Kidney (tissue), 14 donors: ENCODE results near the gene SLC12A3. TPM values are rescaled to one million over a fixed set of nuclear protein-coding genes. Genes with fewer than 3 reads are reported as not detected.

ENCODE experiments used
- DNase-seq, 5 donors: peaks; one replicate each; pipeline ENCODE4 v3.0.0-alpha.2; 2013 to 2020
- FAIRE-seq: peaks from 2 replicates; lab custom pipeline; 2012; peaks lifted over from hg19 to GRCh38; lab: Jason Lieb, UNC
- H3K27ac ChIP-seq, 2 donors: one replicate each; pipeline ENCODE4 v1.7.0; 2013; ENCODE audit warnings: low read depth in 2 of 2, low read length in 2 of 2, inconsistent platforms in 1 of 2
- H3K27me3 ChIP-seq: one replicate; pipeline ENCODE4 v1.7.1; 2013; ENCODE audit warnings: low read length, inconsistent platforms; ENCODE audit not compliant: control insufficient read depth, insufficient read depth
- H3K36me3 ChIP-seq, 3 donors: one replicate each; pipeline versions ENCODE4 v1.7.0 to v1.7.1; 2013; ENCODE audit warnings: low read length in 3 of 3, control low read depth in 1 of 3, inconsistent platforms in 1 of 3; ENCODE audit not compliant: insufficient read depth in 3 of 3, control insufficient read depth in 2 of 3
- H3K4me1 ChIP-seq, 3 donors: one replicate each; pipeline versions ENCODE4 v1.7.0 to v1.7.1; 2013; ENCODE audit warnings: low read length in 3 of 3, inconsistent platforms in 1 of 3, low read depth in 1 of 3; ENCODE audit not compliant: control insufficient read depth in 2 of 3, insufficient read depth in 2 of 3
- H3K4me3 ChIP-seq, 3 donors: one replicate each; pipeline versions ENCODE4 v1.7.0 to v1.8.1; 2013; ENCODE audit warnings: low read length in 3 of 3, control low read depth in 1 of 3, inconsistent platforms in 1 of 3
- H3K9ac ChIP-seq, 3 donors: one replicate each; pipeline versions ENCODE4 v1.7.0 to v1.7.1; 2013; ENCODE audit warnings: low read length in 3 of 3, control low read depth in 1 of 3, inconsistent platforms in 1 of 3
- H3K9me3 ChIP-seq, 3 donors: one replicate each; pipeline versions ENCODE4 v1.7.0 to v1.7.1; 2013; ENCODE audit warnings: low read length in 3 of 3, control low read depth in 1 of 3, inconsistent platforms in 1 of 3; ENCODE audit not compliant: control insufficient read depth in 2 of 3, insufficient read depth in 1 of 3
- intact Hi-C: fragments of 100-400 bp; cut with DNase I; formaldehyde crosslinking; loops from one replicate; pipeline ENCODE4 v1.11.1; 2022
- polyA plus RNA-seq: library from polyadenylated mRNA; stranded (reverse); fragments of 350-450 nt; fragmentation: Illumina TruSeq; extraction: RNeasy Lipid Tissue Mini Kit (QIAGEN cat#74804); gene quantifications from one replicate; pipeline ENCODE4 v1.2.3, GENCODE V29; 2014; ENCODE audit warnings: low read depth, low replicate concordance; ENCODE audit not compliant: insufficient read depth
- total RNA-seq: library from RNA; stranded (reverse); fragmentation: NEBNext Ultra II Directional; extraction: Animal tissue kit (Norgen Biotek cat#: 25700); gene quantifications from one replicate; pipeline ENCODE4 v1.2.1, GENCODE V29; 2021
- TF ChIP-seq, protein P1 (sequence below): IDR thresholded peaks from 3 replicates; pipeline ENCODE4 v1.5.1; 2012; ENCODE audit warnings: mild to moderate bottlenecking, moderate library complexity, borderline replicate concordance; ENCODE audit not compliant: insufficient read depth; ENCODE audit errors: extremely low read depth
- donor health status: control.
- donor health status: control.
- donor health status: control.
- donor health status: control.
- donor health status: control.
- donor health status: DM: yes; HTN: yes; CAD: no.
- donor health status: Normal renal cell carcinoma (clear cell type).

The SLC12A3 gene
- total and polyA plus RNA-seq, 2 donors from 2014 or later, result 5.4 to 277 TPM

DNA sequence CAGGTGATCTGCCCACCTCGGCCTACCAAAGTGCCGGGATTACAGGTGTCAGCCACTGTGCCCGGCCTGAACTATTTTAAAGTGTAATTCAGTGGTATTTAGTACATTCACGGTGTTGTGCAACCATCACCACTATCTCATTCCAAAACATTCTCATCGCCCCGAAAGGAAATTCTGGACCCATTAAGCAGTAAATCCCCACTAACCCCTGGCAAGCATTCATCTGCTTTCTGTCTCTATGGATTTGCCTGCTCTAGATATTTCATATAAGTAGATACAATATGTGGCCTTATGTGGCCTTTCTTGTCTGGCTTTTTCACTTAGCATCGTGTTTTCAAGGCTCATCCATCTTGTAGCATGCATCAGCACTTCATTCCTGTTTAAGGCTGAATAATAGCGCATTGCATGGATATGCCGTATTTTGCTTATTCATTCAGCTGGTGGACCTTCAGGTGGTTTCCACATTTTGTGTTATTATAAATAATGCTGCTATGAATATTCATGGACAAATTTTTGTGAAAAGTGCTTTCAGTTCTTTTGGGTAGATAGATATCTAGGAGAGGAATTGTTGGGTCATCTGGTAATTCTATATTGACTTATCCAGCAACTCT is 58.6 kb downstream of the SLC12A3 start:
- TF ChIP-seq, protein P1, sequence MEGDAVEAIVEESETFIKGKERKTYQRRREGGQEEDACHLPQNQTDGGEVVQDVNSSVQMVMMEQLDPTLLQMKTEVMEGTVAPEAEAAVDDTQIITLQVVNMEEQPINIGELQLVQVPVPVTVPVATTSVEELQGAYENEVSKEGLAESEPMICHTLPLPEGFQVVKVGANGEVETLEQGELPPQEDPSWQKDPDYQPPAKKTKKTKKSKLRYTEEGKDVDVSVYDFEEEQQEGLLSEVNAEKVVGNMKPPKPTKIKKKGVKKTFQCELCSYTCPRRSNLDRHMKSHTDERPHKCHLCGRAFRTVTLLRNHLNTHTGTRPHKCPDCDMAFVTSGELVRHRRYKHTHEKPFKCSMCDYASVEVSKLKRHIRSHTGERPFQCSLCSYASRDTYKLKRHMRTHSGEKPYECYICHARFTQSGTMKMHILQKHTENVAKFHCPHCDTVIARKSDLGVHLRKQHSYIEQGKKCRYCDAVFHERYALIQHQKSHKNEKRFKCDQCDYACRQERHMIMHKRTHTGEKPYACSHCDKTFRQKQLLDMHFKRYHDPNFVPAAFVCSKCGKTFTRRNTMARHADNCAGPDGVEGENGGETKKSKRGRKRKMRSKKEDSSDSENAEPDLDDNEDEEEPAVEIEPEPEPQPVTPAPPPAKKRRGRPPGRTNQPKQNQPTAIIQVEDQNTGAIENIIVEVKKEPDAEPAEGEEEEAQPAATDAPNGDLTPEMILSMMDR, result no peak
- no peak for FAIRE-seq
- Histone ChIP-seq H3K36me3 (no peaks in the 10 kb centered on the region), H3K27ac (no peak overlapping the region), H3K9ac (no peak overlapping the region), H3K4me3 (no peak overlapping the region), H3K27me3 (no peaks in the 10 kb centered on the region), H3K9me3 (no peaks in the 10 kb centered on the region), H3K4me1 (peaks cover 0 to 3% (median 3%) of the 10 kb centered on the region in 3 donors)
- intact Hi-C loops, result no loop called here
- no peak for DNase-seq

- FAIRE-seq (no peak), DNase-seq (no peak)
- no peaks in the 10 kb centered on the region for H3K27me3 ChIP-seq
- no peak overlapping the region for H3K9ac ChIP-seq
- H3K9me3 ChIP-seq, result no peaks in the 10 kb centered on the region
- intact Hi-C loops, result no loop called here
- peaks cover 2 to 9% (median 6%) of the 10 kb centered on the region in 3 donors for H3K4me1 ChIP-seq
- TF ChIP-seq, protein P1, result no peak
- no peak overlapping the region for H3K27ac ChIP-seq
- H3K4me3 ChIP-seq, result no peak overlapping the region
- no peaks in the 10 kb centered on the region for H3K36me3 ChIP-seq
Observed at GRCh38 chr16:56927471-56927870, 62.5 kb downstream of the SLC12A3 start.

- Histone ChIP-seq H3K9me3 (no peaks in the 10 kb centered on the region), H3K36me3 (peaks cover 0 to 3% (median 0%) of the 10 kb centered on the region in 3 donors), H3K4me1 (peaks cover 5 to 8% (median 8%) of the 10 kb centered on the region in 3 donors), H3K27ac (no peak overlapping the region), H3K4me3 (no peak overlapping the region), H3K9ac (no peak overlapping the region), H3K27me3 (no peaks in the 10 kb centered on the region)
- no peak for FAIRE-seq
- intact Hi-C loops, result no loop called here
- no peak for DNase-seq
- TF ChIP-seq, protein P1, result no peak
Observed at GRCh38 chr16:56929639-56930038, 64.6 kb downstream of the SLC12A3 start.
